Left ventricle myocardium inferior (tissue), 1 donor: Measurements from ENCODE around the gene SPAG6. TPM values are rescaled to one million over a fixed set of nuclear protein-coding genes. Genes with fewer than 3 reads are reported as not detected.

ENCODE experiments used
- DNase-seq: peaks from one replicate; pipeline ENCODE4 v3.0.0-alpha.2; 2020
- H3K27ac ChIP-seq: fragments of 200-600 bp; replicated peaks from 2 replicates; pipeline ENCODE4 v1.8.0; 2021
- H3K27me3 ChIP-seq: fragments of 200-600 bp; 2 replicates; pipeline ENCODE4 v1.8.0; 2021; ENCODE audit warnings: low read depth
- H3K36me3 ChIP-seq: fragments of 200-600 bp; 2 replicates; pipeline ENCODE4 v1.8.0; 2021
- H3K4me1 ChIP-seq: fragments of 200-600 bp; 2 replicates; pipeline ENCODE4 v1.8.0; 2021
- H3K4me3 ChIP-seq: fragments of 200-600 bp; 2 replicates; pipeline ENCODE4 v1.8.0; 2021; ENCODE audit warnings: mild to moderate bottlenecking, moderate library complexity
- H3K9me3 ChIP-seq: fragments of 200-600 bp; replicated peaks from 2 replicates; pipeline ENCODE4 v1.8.0; 2021
- CTCF ChIP-seq: fragments of 200-600 bp; IDR thresholded peaks from 2 replicates; pipeline ENCODE4 v1.8.0; 2021; ENCODE audit warnings: antibody characterized with exemption, mild to moderate bottlenecking, borderline replicate concordance
- intact Hi-C: fragments of 100-400 bp; cut with micrococcal nuclease; formaldehyde crosslinking; loops from one replicate; pipeline ENCODE4 v1.11.0; 2022
- total RNA-seq: library from RNA; stranded (reverse); fragmentation: NEBNext Ultra II Directional; extraction: Animal tissue kit (Norgen Biotek cat#: 25700); gene quantifications from one replicate; pipeline ENCODE4 v1.2.1, GENCODE V29; 2021
- donor health status: DM: no; HTN: yes; CAD: no; lungs with severe emphysema.

SPAG6 gene
- total RNA-seq, 1 donor from 2014 or later, result not detected

DNA sequence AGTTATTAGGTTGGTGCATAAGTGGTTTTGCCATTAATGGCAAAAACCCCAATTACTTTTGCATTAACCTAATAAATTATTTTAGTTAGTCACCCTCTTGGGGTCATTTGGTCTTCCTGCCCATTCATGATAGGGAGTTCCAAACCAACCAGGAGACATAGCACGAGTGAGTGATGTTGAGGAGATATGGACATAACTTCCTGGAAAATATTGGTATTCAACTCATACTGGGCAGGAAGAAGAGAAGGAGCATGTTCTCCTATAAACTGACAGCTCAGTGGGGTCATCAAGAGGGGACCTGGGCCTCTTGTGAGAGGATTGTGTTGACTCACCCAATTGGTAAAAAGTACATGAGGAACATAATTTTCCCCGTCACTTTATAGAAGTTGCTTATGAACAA lies 23.7 kb downstream of the SPAG6 start:
- TF ChIP-seq CTCF, result no peak

DNA sequence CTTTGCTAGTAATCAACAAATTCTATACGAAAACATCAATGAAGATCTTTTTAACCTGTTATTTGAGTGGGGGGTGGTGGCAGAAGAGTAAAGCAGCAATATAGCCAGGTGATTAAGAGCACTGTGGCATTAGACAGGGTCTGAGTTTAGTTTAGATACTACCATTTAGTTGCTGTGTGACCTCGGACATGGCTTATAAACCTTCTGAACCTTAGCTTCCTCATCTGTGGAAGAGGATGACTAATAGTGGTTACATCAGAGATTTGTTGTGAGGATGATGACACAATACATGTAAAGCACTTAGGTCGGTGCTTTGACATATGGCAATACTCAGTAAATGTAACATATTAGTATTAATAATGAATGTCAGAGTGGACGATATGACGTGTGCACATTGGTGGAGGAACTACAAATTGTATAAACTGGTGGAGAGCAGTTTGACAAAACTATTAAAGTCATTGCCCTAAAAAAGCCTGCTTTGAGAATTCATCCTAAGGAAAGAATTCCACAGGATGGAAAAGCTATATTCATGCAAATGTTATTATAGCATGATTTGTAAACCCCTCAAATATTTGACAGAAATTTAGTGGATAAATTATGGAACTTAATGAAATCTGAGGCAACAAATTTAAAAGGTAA lies 24.3 kb downstream of the SPAG6 start:
- Histone ChIP-seq H3K27me3 (no peaks in the 10 kb centered on the region), H3K36me3 (no peaks in the 10 kb centered on the region), H3K4me3 (no peak overlapping the region), H3K4me1 (no peaks in the 10 kb centered on the region), H3K27ac (no peak overlapping the region), H3K9me3 (no peaks in the 10 kb centered on the region)
- DNase-seq, result no peak
- no peak for TF ChIP-seq CTCF
- intact Hi-C loops, result no loop called here

More for the DNA sequence above, 23.7 kb downstream of the SPAG6 start:
- Histone ChIP-seq H3K9me3 (no peaks in the 10 kb centered on the region), H3K4me1 (no peaks in the 10 kb centered on the region), H3K36me3 (no peaks in the 10 kb centered on the region), H3K27ac (no peak overlapping the region), H3K4me3 (no peak overlapping the region), H3K27me3 (no peaks in the 10 kb centered on the region)
- DNase-seq, result no peak
- intact Hi-C loops, result no loop called here

DNA sequence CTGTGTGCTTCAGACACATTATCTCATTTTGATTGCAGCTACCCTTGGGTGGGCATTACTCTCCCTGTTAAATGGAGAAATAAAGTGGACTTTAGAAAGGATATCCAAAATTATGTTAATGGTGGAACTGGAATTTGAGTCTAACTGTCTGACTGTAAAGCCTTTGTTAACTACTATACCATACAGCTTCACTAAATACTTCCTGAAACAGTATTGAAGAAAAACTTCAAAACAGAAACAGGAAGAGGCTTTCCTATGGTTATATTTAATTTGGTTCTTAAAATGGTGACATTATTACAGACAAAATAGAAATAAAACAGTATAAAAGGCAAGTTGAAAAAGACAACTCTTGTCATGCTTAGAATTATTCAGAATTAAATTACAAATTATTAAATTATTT lies 25.0 kb downstream of the SPAG6 start:
- no peak for DNase-seq
- Histone ChIP-seq H3K9me3 (no peaks in the 10 kb centered on the region), H3K27ac (no peak overlapping the region), H3K4me3 (no peak overlapping the region), H3K4me1 (no peaks in the 10 kb centered on the region), H3K27me3 (no peaks in the 10 kb centered on the region), H3K36me3 (no peaks in the 10 kb centered on the region)
- TF ChIP-seq CTCF, result no peak
- intact Hi-C loops, result no loop called here

DNA sequence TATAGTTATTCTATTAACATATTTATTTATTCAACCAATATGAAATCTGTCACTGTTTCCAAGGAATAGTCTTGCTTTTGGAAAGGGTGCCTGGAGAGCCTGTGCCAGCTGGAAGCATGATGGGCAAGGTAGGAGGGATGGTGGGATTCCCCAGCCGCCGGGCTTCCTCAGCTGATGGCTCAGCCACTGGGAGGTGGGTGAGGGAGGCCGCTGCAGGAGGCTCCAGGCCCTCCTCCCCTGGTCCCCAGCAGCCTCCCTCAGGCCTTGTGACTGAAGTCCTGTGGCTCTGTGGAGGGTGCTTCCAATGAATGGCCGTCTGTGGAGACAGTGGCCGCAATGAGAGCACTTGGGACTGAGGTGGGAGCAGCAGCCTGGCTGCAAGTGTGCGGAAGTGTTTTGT lies 27.0 kb downstream of the SPAG6 start:
- no peak overlapping the region for H3K4me3 ChIP-seq
- H3K27me3 ChIP-seq, result no peaks in the 10 kb centered on the region
- H3K36me3 ChIP-seq, result no peaks in the 10 kb centered on the region
- no peaks in the 10 kb centered on the region for H3K9me3 ChIP-seq
- no peak for TF ChIP-seq CTCF
- DNase-seq, result no peak
- no peaks in the 10 kb centered on the region for H3K4me1 ChIP-seq
- H3K27ac ChIP-seq, result no peak overlapping the region
- intact Hi-C loops, result no loop called here

DNA sequence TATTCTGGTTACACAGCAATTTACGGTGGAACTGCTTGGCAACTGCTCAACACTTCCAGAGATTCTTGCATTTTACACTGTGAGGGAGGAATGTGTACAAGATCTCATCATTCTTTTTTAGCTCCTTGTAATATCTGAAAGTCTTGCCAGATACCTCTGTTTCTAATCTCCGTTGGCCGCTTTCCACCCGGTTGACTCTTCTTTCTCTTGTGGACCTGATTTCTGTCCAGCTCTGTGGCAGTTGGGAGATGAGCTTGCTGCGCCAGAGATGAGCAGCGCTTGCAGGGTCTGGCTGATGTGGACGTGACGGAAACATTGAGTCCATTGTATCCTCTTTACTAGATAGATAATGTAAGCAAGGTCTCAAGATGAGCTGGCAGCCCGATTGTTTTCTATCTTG lies 27.6 kb downstream of the SPAG6 start:
- intact Hi-C loops, result no loop called here
- no peaks in the 10 kb centered on the region for H3K4me1 ChIP-seq
- no peak overlapping the region for H3K27ac ChIP-seq
- no peaks in the 10 kb centered on the region for H3K27me3 ChIP-seq
- no peak overlapping the region for H3K4me3 ChIP-seq
- TF ChIP-seq CTCF, result no peak
- no peak for DNase-seq
- no peaks in the 10 kb centered on the region for H3K36me3 ChIP-seq
- H3K9me3 ChIP-seq, result no peaks in the 10 kb centered on the region
